ENCODE measurements around the gene SUSD1. TPM values are rescaled to one million over a fixed set of nuclear protein-coding genes. Genes with fewer than 3 reads are reported as not detected.

SUSD1 gene
- total RNA-seq, 1 donor from 2014 or later: 41.1 TPM

GRCh38 chr9:112000743-112001142 is 174.4 kb downstream of the SUSD1 start:
- no peaks in the 10 kb centered on the region for H3K4me1 Mint-ChIP-seq (ENCODE audit: low read depth)
- TF ChIP-seq CTCF (IDR thresholded peaks at IDR 0.05; ENCODE audit: unreplicated experiment): no peak
- H3K27ac Mint-ChIP-seq: no peak overlapping the region
- H3K9me3 Mint-ChIP-seq (ENCODE audit: low read depth): no peaks in the 10 kb centered on the region
- no peak for DNase-seq (ENCODE audit: low spot score, unreplicated experiment)
- H3K27me3 Mint-ChIP-seq: peaks cover 5% of the 10 kb centered on the region
- no peaks in the 10 kb centered on the region for H3K36me3 Mint-ChIP-seq (ENCODE audit: insufficient read depth)
- no peak overlapping the region for H3K4me3 Mint-ChIP-seq (ENCODE audit: low read depth)

- DNase-seq (ENCODE audit: low spot score, unreplicated experiment): no peak
- no peak for TF ChIP-seq CTCF (IDR thresholded peaks at IDR 0.05; ENCODE audit: unreplicated experiment)
Measured at GRCh38 chr9:111999319-111999718, 175.8 kb downstream of the SUSD1 start.

GRCh38 chr9:111997831-111998230 is 177.3 kb downstream of the SUSD1 start:
- H3K27ac Mint-ChIP-seq: no peak overlapping the region
- TF ChIP-seq CTCF (IDR thresholded peaks at IDR 0.05; ENCODE audit: unreplicated experiment): no peak
- H3K36me3 Mint-ChIP-seq (ENCODE audit: insufficient read depth): no peaks in the 10 kb centered on the region
- no peak for DNase-seq (ENCODE audit: low spot score, unreplicated experiment)
- no peaks in the 10 kb centered on the region for H3K9me3 Mint-ChIP-seq (ENCODE audit: low read depth)
- peaks cover 5% of the 10 kb centered on the region for H3K4me1 Mint-ChIP-seq (ENCODE audit: low read depth)
- no peak overlapping the region for H3K4me3 Mint-ChIP-seq (ENCODE audit: low read depth)
- no peaks in the 10 kb centered on the region for H3K27me3 Mint-ChIP-seq

More at GRCh38 chr9:111999319-111999718, 175.8 kb downstream of the SUSD1 start:
- Mint-ChIP-seq H3K4me3 (ENCODE audit: low read depth) (no peak overlapping the region), H3K36me3 (ENCODE audit: insufficient read depth) (no peaks in the 10 kb centered on the region), H3K27ac (no peak overlapping the region), H3K4me1 (ENCODE audit: low read depth) (peaks cover 5% of the 10 kb centered on the region), H3K27me3 (no peaks in the 10 kb centered on the region), H3K9me3 (ENCODE audit: low read depth) (no peaks in the 10 kb centered on the region)

- no peak for TF ChIP-seq CTCF (IDR thresholded peaks at IDR 0.05; ENCODE audit: unreplicated experiment)
- Mint-ChIP-seq H3K27ac (no peak overlapping the region), H3K4me1 (ENCODE audit: low read depth) (peaks cover 5% of the 10 kb centered on the region), H3K9me3 (ENCODE audit: low read depth) (peaks cover 3% of the 10 kb centered on the region), H3K27me3 (no peaks in the 10 kb centered on the region), H3K4me3 (ENCODE audit: low read depth) (no peak overlapping the region), H3K36me3 (ENCODE audit: insufficient read depth) (no peaks in the 10 kb centered on the region)
- no peak for DNase-seq (ENCODE audit: low spot score, unreplicated experiment)
Measured at GRCh38 chr9:111994831-111995458, 180.2 kb downstream of the SUSD1 start.

GRCh38 chr9:111993319-111993718 is 181.8 kb downstream of the SUSD1 start:
- Mint-ChIP-seq H3K27ac (no peak overlapping the region), H3K9me3 (ENCODE audit: low read depth) (peaks cover 3% of the 10 kb centered on the region), H3K36me3 (ENCODE audit: insufficient read depth) (no peaks in the 10 kb centered on the region), H3K4me1 (ENCODE audit: low read depth) (peaks cover 5% of the 10 kb centered on the region), H3K4me3 (ENCODE audit: low read depth) (no peak overlapping the region), H3K27me3 (no peaks in the 10 kb centered on the region)
- no peak for DNase-seq (ENCODE audit: low spot score, unreplicated experiment)
- no peak for TF ChIP-seq CTCF (IDR thresholded peaks at IDR 0.05; ENCODE audit: unreplicated experiment)

Measured in progenitor cell of endocrine pancreas (in vitro differentiated cells).